Fibroblast of lung (primary cell): ENCODE data around the gene PDX1. TPM values are rescaled to one million over a fixed set of nuclear protein-coding genes. Genes with fewer than 3 reads are reported as not detected.

Experiments
- DNase-seq, 2 donors: peaks; one replicate each; pipeline versions ENCODE4 v3.0.0 to v3.0.0-alpha.2; 2010; ENCODE audit warnings: low read depth in 2 of 2
- H2AFZ ChIP-seq: 2 replicates; pipeline ENCODE4 v1.5.1; 2012; ENCODE audit warnings: low read length, control low read depth, inconsistent platforms
- H3K27ac ChIP-seq: 2 replicates; pipeline ENCODE4 v1.5.1; 2011; ENCODE audit warnings: low read length, control low read depth; ENCODE audit not compliant: insufficient read depth
- H3K27me3 ChIP-seq: 2 replicates; pipeline ENCODE4 v1.5.1; 2011; ENCODE audit warnings: mild to moderate bottlenecking, low read length; ENCODE audit not compliant: control insufficient read depth, insufficient read depth
- H3K36me3 ChIP-seq: 2 replicates; pipeline ENCODE4 v1.5.1; 2011; ENCODE audit warnings: low read length; ENCODE audit not compliant: control insufficient read depth, insufficient read depth
- H3K4me1 ChIP-seq: 2 replicates; pipeline ENCODE4 v1.5.1; 2011; ENCODE audit warnings: low read length; ENCODE audit not compliant: control insufficient read depth, insufficient read depth; ENCODE audit errors: extremely low read depth
- H3K4me2 ChIP-seq: 2 replicates; pipeline ENCODE4 v1.5.1; 2011; ENCODE audit warnings: low read length, control low read depth; ENCODE audit not compliant: insufficient read depth; ENCODE audit errors: extremely low read depth
- H3K4me3 ChIP-seq, 4 experiments: fragments of 200-600 bp in 1 of 4; sonication (generic) in 1 of 4; replicated peaks in 1 of 4; 2 replicates each; pipeline ENCODE4 v1.5.1; 2011 to 2016; ENCODE audit warnings: low read length in 4 of 4, low read depth in 3 of 4, mild to moderate bottlenecking in 3 of 4, control low read depth in 2 of 4, inconsistent platforms in 1 of 4, mixed read lengths in 1 of 4; ENCODE audit not compliant: insufficient read depth in 1 of 4; ENCODE audit errors: control extremely low read depth in 1 of 4
- H3K79me2 ChIP-seq: 2 replicates; pipeline ENCODE4 v1.5.1; 2012; ENCODE audit warnings: mild to moderate bottlenecking, low read length, inconsistent platforms; ENCODE audit not compliant: control insufficient read depth, insufficient read depth
- H3K9ac ChIP-seq: 2 replicates; pipeline ENCODE4 v1.5.1; 2011; ENCODE audit warnings: mild to moderate bottlenecking, low read length, control low read depth; ENCODE audit not compliant: insufficient read depth
- H3K9me3 ChIP-seq: 2 replicates; pipeline ENCODE4 v1.5.1; 2012; ENCODE audit warnings: low read depth, low read length; ENCODE audit not compliant: control insufficient read depth, insufficient read depth
- H4K20me1 ChIP-seq: 2 replicates; pipeline ENCODE4 v1.5.1; 2011; ENCODE audit warnings: low read length; ENCODE audit not compliant: control insufficient read depth, insufficient read depth; ENCODE audit errors: extremely low read depth
- CTCF ChIP-seq, 2 donors: IDR thresholded peaks in 1 of 2; conservative IDR thresholded peaks in 1 of 2; 1 replicate in 1 of 2; 2 replicates in 1 of 2; pipeline ENCODE4 v1.5.1; 2011 to 2012; ENCODE audit warnings: low read length in 2 of 2, control low read depth in 1 of 2, inconsistent platforms in 1 of 2, low read depth in 1 of 2, mild to moderate bottlenecking in 1 of 2
- EZH2 ChIP-seq: IDR thresholded peaks from 2 replicates; pipeline ENCODE4 v1.5.1; 2012; ENCODE audit warnings: low read length, control low read depth, mild to moderate bottlenecking; ENCODE audit errors: missing control alignments
- polyA plus RNA-seq, 2 donors: library from polyadenylated mRNA; depleted of rRNA in 1 of 2; stranded (reverse) in 1 of 2; unstranded in 1 of 2; fragments of >200 nt; gene quantifications; 2 replicates each; pipeline ENCODE4 v1.2.1, GENCODE V29; 2011 to 2012; ENCODE audit warnings: missing spikeins in 1 of 2
- total RNA-seq: library from RNA; depleted of rRNA; stranded (reverse); fragments of >200 nt; gene quantifications from 2 replicates; pipeline ENCODE4 v1.2.1, GENCODE V29; 2014

The PDX1 gene
- total and polyA plus RNA-seq, 2 donors (not counting 1 experiment from before 2014, with no cell fraction given), result not detected

GRCh38 chr13:27918041-27918917 lies 1.5 kb upstream of the PDX1 start:
- H2AFZ ChIP-seq, result no peak overlapping the region
- H3K27me3 ChIP-seq, result peaks cover 62% of the 10 kb centered on the region
- H3K9me3 ChIP-seq, result no peaks in the 10 kb centered on the region
- TF ChIP-seq EZH2 (peak; percentile 82), CTCF (conservative IDR thresholded peaks at IDR 0.05 in 1 of 2, IDR thresholded peaks at IDR 0.05 in 1 of 2; ENCODE audit: low read depth in 1 of 2, low read length in 2 of 2) (no peak)
- H3K4me3 ChIP-seq, result no peak overlapping the region
- no peak overlapping the region for H3K27ac ChIP-seq
- no peaks in the 10 kb centered on the region for H3K36me3 ChIP-seq
- H3K9ac ChIP-seq, result no peak overlapping the region
- H3K4me2 ChIP-seq, result no peak overlapping the region
- DNase-seq, result no peak
- no peaks in the 10 kb centered on the region for H3K4me1 ChIP-seq
- no peaks in the 10 kb centered on the region for H4K20me1 ChIP-seq
- H3K79me2 ChIP-seq, result no peaks in the 10 kb centered on the region

- no peaks in the 10 kb centered on the region for H3K4me1 ChIP-seq
- H3K36me3 ChIP-seq, result no peaks in the 10 kb centered on the region
- no peak overlapping the region for H3K4me2 ChIP-seq
- no peaks in the 10 kb centered on the region for H4K20me1 ChIP-seq
- DNase-seq, result no peak
- H3K79me2 ChIP-seq, result no peaks in the 10 kb centered on the region
- H3K9ac ChIP-seq, result no peak overlapping the region
- peaks cover 70% of the 10 kb centered on the region for H3K27me3 ChIP-seq
- no peak overlapping the region for H2AFZ ChIP-seq
- no peak overlapping the region for H3K27ac ChIP-seq
- H3K9me3 ChIP-seq, result no peaks in the 10 kb centered on the region
- no peak overlapping the region for H3K4me3 ChIP-seq
- no peak for TF ChIP-seq CTCF (conservative IDR thresholded peaks at IDR 0.05 in 1 of 2, IDR thresholded peaks at IDR 0.05 in 1 of 2; ENCODE audit: low read depth in 1 of 2, low read length in 2 of 2)
- peak; percentile 83 for TF ChIP-seq EZH2
Observed at GRCh38 chr13:27918918-27919658, 712 bp upstream of the PDX1 start.

- Histone ChIP-seq H3K9ac (no peak overlapping the region), H2AFZ (no peak overlapping the region), H3K4me2 (no peak overlapping the region), H3K79me2 (no peaks in the 10 kb centered on the region), H3K4me3 (no peak overlapping the region), H3K27ac (no peak overlapping the region), H4K20me1 (no peaks in the 10 kb centered on the region), H3K9me3 (no peaks in the 10 kb centered on the region), H3K27me3 (peaks cover 73% of the 10 kb centered on the region), H3K4me1 (no peaks in the 10 kb centered on the region), H3K36me3 (no peaks in the 10 kb centered on the region)
- TF ChIP-seq CTCF (conservative IDR thresholded peaks at IDR 0.05 in 1 of 2, IDR thresholded peaks at IDR 0.05 in 1 of 2; ENCODE audit: low read depth in 1 of 2, low read length in 2 of 2) (no peak), EZH2 (no peak)
- DNase-seq, result no peak
Observed at GRCh38 chr13:27919659-27919933, 204 bp upstream of the PDX1 start.
